ENCODE measurements around the gene SRBD1.
A peak's percentile ranks its signal among the peaks of the same experiment; 100 is the strongest.

The SRBD1 gene

GRCh38 chr2:45631319-45631718 lies 20.3 kb upstream of the SRBD1 start:
- no peak for DNase-seq

GRCh38 chr2:45629971-45630370 lies 18.9 kb upstream of the SRBD1 start:
- DNase-seq, result no peak

DNA sequence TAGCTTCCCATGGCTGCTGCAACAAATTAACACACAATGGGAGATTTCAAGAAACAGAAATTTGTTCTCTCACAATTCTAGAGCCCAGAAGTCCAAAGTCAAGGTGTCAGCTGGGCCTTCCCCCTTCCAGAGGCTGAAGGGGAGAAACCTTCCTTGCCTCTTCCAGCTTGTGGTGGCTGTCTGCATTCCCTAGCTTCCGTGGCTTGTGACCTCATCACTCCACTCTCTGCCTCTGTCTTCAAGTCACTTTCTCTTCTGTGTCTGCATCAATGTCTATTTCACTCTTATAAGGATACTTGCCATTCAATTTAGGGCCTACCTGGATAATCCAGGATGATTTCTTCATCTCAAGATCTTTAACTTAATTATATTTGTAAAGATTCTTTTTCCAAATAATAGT lies 16.8 kb upstream of the SRBD1 start:
- no peak for DNase-seq

- no peak for DNase-seq
These were observed 15.5 kb upstream of the SRBD1 start for GRCh38 chr2:45626387-45627221.

GRCh38 chr2:45625824-45626223 lies 14.8 kb upstream of the SRBD1 start:
- DNase-seq, result no peak

DNA sequence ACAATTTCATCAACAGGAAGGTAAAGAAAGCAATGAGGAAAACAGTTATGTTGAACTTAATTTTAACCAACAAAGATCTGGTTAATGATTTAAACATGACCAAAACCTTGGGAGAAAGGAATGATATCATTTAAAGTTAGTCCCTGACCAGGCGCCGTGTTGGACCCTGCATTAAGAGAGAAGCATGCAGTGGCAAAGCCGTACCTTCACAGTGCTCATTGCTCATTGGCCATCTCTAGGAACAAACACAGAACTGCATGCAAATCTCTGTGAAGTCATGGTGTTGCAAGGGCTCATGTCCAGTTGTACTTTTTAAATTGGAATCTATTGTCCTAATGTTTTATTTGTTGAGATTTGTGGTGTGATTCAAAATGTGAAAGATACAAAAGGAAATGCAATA lies 12.0 kb upstream of the SRBD1 start:
- DNase-seq, result no peak

- DNase-seq, result no peak
These were observed 11.4 kb upstream of the SRBD1 start for GRCh38 chr2:45622336-45623075.

- DNase-seq, result no peak
These were observed 6.4 kb upstream of the SRBD1 start for GRCh38 chr2:45617496-45617895.

- DNase-seq, result no peak
These were observed 5.8 kb upstream of the SRBD1 start for GRCh38 chr2:45616658-45617411.

- no peak for DNase-seq
These were observed 3.9 kb upstream of the SRBD1 start for GRCh38 chr2:45614871-45615415.

DNA sequence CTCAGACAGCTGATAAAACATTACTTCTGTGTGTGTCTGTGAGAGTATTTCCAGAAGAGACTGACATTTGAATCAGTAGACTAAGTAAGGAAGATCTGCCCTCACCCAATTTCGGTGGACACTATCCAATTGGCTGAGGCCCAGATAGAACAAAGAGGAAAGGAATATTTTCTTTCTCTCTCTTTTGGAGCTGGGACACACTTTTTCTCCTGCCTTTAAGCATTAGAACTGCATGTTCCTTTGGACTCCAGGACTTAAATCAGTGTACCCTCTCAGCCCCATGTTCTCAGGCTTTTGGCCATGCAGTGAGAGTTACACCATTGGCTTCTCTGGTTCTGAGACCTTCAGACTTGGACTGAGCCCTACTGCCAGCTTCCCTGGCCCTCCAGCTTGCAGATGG lies 3.3 kb upstream of the SRBD1 start:
- no peak for DNase-seq

DNA sequence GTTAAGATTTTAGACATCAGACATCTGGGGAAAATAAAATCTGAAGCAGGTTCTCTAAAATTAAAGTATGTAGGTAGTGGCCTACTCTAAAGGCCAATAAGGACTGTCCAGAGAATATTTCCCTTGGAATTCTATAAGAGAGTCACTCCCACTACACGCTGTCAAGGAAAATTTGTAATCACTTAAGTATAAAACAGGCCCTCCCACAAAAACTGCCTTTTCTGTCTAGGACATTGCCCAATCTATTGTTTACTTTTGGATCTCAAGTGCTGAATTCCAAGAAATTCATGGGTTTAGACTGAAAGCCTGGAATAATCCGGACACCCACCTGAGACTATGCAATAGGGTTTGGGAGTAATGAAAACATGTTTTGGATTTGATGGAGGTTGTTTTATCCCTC lies 1.7 kb upstream of the SRBD1 start:
- no peak for DNase-seq

DNA sequence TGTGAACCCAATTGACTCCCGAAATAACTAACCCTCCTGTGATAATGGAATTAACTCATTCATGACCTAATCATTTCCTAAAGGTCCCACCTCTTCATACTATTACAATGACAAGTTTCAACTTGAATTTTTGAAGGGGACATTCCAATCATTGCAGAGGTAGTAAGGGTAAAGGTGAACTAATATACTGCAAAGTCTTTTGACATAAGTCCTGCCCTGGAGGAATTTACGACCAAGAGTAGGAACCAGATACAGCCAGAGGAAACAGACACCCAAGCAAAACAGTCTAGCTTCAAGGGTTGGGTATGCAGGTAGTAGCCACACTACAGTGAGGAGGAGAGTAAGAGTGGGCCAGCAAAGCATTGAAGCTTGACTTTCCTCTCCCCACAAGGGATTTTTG lies 1.2 kb upstream of the SRBD1 start:
- DNase-seq, result no peak

DNA sequence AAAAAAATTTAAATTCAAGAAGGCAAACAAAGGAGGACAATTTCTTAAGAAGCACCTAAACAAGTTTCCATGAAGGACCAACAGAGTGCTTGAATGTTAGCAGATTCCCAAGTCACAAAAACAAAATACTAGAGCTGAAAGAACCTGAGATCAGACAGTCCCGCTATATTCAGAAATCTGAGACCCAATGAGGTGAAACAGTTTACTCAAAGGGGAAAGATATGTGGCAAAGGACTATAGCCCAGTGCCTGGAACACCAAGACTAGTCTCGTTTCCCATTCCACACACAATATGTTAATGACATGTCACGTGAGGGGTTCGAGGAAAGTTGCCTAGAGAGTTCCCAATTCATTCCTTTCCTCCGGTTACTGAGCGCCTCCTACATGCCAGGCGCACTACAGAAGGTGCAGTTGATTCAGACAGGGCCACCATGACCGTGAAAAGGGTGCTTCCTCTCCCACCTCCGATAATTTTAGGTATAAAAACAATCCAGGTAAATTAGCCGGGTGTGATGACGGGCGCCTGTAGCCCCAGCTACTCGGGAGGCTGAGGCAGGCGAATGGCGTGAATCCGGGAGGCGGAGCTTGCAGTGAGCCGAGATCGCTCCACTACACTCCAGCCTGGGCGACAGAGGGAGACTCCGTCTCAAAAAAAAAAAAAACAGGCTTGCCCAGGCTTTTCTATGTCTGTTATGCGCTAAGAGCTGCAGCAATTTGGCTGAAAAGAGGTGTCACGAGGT lies 617 bp downstream of the SRBD1 start:
- peak; percentile 17 for DNase-seq

DNA sequence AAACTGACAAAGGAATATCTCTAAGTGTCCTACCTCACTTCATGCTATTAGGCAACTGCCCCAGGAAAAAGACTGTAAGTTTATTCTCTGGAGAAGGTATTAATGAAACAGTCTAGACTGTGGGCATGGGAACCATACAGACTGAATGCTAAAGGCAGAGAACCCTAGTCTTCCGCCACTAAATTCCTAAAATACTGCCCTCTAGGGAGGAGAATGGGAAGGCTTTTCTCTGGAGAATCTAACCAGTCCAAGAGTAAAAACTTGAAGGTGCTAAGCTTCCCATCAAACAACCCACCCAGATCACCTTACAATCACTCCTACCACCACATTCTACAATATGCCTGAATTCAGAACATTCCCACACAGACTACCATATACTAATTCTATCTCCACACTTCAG lies 3.4 kb downstream of the SRBD1 start:
- DNase-seq, result no peak

GRCh38 chr2:45606796-45607195 lies 4.3 kb downstream of the SRBD1 start:
- no peak for DNase-seq

- DNase-seq, result no peak
These were observed 6.0 kb downstream of the SRBD1 start for GRCh38 chr2:45605116-45605515.

- DNase-seq, result no peak
These were observed 8.4 kb downstream of the SRBD1 start for GRCh38 chr2:45602624-45603023.

- no peak for DNase-seq
These were observed 12.5 kb downstream of the SRBD1 start for GRCh38 chr2:45598545-45598944.

- no peak for DNase-seq
These were observed 14.3 kb downstream of the SRBD1 start for GRCh38 chr2:45596761-45597160.

- DNase-seq, result no peak
These were observed 15.2 kb downstream of the SRBD1 start for GRCh38 chr2:45595721-45596435.

GRCh38 chr2:45591073-45591472 lies 20.0 kb downstream of the SRBD1 start:
- no peak for DNase-seq

All from activated gamma-delta T cell (primary cell).